Measurements from ENCODE around the gene RGS18.
"Not testable (repeated sequence)": the region's sequence is repeated elsewhere in the genome, so short reads cannot be mapped to it uniquely, and the experiment has no call there.

The RGS18 gene

DNA sequence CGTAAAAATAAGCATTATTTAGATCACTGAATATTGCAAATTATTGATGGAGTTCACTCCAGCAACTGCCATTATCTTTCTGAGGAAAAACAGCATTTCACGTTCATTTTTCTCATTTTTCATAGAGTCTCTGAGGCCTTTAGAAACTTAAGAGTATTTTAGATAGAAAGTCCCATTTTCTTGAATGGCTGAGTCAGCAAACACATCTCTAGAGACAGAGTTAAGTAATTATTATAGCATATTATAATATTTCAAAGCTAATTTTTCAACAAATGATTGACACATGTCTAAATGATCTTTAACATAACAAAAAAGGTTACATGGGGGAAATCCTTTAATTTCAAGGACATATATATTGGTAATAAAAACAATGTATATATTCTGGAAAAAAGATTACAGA, 31.8 kb downstream of the RGS18 start:
- Mint-ChIP-seq H3K4me3 (no peak overlapping the region), H3K4me1 (no peaks in the 10 kb centered on the region), H3K27me3 (no peaks in the 10 kb centered on the region), H3K27ac (no peak overlapping the region), H3K9me3 (no peaks in the 10 kb centered on the region)
- ATAC-seq = no peak
- DNase-seq = no peak

DNA sequence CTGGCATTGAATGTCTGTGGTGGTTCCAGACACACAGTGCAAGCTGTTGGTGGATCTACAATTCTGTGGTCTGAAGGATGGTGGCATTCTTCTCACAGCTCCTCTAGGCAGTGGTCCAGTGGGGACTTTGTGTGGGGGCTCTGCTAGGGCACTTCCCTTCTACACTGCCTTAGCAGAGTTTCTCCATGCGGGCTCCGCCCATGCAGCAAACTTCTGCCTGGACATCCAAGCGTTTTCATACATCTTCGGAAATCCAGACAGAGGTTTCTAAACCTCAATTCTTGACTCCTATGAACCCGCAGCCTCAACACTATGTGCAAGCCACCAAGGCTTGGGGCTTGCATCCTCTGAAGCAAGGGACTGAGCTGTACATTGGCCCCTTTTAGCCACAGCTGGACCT, 43.0 kb downstream of the RGS18 start:
- DNase-seq (no peak), ATAC-seq (no peak)
- Mint-ChIP-seq H3K9me3 (peaks cover 11 to 23% of the 10 kb centered on the region in 2 donors), H3K27ac (no peak overlapping the region), H3K4me3 (no peak overlapping the region), H3K4me1 (no peaks in the 10 kb centered on the region), H3K27me3 (no peaks in the 10 kb centered on the region)

DNA sequence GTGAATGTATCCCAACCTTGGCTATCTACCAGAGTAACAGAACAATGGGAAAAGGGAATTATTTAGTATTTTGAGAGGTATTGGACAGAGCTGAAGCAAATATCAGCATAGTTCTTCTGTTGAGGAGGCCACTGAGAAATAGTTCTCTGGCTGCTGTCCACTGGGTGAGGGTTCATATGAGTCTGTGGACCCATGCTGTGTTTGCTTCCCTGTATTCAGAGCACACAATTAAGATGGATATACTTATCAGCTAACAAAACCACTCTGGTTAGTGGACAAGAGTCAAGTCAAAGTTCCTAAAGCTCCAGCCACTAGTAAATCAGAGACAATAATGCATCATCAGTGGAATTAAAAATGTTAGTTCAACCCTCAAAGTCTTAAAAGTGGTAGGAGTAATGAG, 66.1 kb downstream of the RGS18 start:
- ATAC-seq = no peak
- no peaks in the 10 kb centered on the region for H3K4me1 Mint-ChIP-seq
- H3K9me3 Mint-ChIP-seq = peaks cover 3 to 5% of the 10 kb centered on the region in 2 donors
- H3K27ac Mint-ChIP-seq = no peak overlapping the region
- H3K4me3 Mint-ChIP-seq = no peak overlapping the region
- no peaks in the 10 kb centered on the region for H3K27me3 Mint-ChIP-seq
- DNase-seq = no peak

DNA sequence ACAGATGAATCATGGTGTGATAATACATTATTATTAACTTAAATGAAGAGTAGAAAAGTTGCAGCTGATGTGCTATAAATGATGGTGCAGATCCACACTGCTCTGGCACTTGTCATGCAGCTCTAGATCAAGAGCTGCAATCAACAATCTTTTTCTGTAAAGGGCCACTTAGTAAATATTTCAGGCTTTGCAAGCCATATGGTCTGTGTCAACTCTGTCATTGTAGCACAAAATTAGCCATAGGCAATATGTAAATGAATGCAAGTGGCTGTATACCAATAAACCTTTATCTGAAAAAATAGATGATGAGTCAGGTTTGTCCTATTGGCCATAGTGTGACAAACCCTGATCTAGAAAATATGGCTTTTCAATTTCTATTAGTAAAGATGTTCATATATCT, 66.6 kb downstream of the RGS18 start:
- Mint-ChIP-seq H3K27ac (no peak overlapping the region), H3K4me3 (no peak overlapping the region), H3K9me3 (peaks cover 3 to 5% of the 10 kb centered on the region in 2 donors), H3K27me3 (no peaks in the 10 kb centered on the region), H3K4me1 (no peaks in the 10 kb centered on the region)
- no peak for DNase-seq
- no peak for ATAC-seq

DNA sequence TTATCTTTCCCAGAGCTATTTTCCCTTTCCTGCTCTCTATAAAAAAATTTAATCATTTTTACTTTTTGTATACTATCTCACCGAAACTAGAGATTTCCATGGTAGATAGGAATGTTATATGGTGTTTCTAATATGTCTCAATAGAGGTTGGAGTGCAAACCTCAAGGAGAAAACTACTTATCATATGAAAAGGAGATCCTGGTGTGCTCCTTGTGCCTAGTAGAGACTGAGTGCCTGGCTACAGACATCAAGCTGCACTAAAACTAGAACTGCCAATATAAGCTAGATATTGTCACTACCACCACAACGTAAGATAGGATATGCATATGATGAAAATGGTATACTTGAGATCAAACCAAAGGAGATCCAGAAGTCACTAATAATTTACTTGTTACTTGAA, 67.0 kb downstream of the RGS18 start:
- Mint-ChIP-seq H3K27ac (no peak overlapping the region), H3K4me1 (no peaks in the 10 kb centered on the region), H3K27me3 (no peaks in the 10 kb centered on the region), H3K4me3 (no peak overlapping the region), H3K9me3 (peaks cover 3 to 5% of the 10 kb centered on the region in 2 donors)
- DNase-seq = no peak
- no peak for ATAC-seq

DNA sequence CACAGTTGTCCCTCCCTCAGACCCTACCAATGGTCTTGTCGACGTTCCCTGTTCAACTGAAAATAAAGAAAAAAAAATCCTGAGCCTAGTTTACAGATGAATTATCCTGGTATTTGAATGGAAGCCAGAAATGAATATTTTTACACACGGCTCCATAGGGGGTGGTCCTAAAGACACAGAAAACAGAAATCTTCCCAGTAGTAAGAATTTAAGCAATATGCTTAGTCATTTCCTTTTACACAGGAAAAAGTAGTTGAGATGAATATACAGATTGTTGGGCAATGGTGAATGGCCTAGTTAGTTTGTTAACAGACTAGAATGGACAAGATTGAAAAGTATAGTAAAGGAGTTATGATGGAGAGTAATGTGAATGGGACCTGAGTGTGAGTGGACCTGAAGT, 67.4 kb downstream of the RGS18 start:
- no peaks in the 10 kb centered on the region for H3K4me1 Mint-ChIP-seq
- DNase-seq (no peak), ATAC-seq (no peak)
- peaks cover under 1 to 3% of the 10 kb centered on the region in 2 donors for H3K9me3 Mint-ChIP-seq
- H3K4me3 Mint-ChIP-seq = no peak overlapping the region
- no peak overlapping the region for H3K27ac Mint-ChIP-seq
- no peaks in the 10 kb centered on the region for H3K27me3 Mint-ChIP-seq

DNA sequence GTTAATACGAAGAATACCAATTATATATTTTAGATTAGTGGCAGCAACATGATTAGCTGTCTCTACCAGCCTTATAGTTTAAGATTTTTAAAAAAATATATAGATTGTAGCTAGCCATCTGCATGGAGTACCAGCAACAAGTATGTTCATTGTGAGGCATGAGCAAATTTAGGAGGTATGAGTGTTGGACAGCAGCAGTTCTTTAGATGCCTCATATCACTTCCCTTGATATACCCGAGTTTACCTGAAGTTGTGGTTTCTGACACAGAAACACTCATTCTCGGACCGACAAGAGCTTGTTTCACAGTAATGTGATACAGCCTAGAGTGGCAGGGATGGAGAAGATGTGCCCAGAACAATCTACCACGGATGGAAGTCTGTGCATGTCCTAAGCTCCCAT, 69.1 kb downstream of the RGS18 start:
- Mint-ChIP-seq H3K27me3 (no peaks in the 10 kb centered on the region), H3K27ac (no peak overlapping the region), H3K9me3 (no peaks in the 10 kb centered on the region), H3K4me1 (no peaks in the 10 kb centered on the region), H3K4me3 (no peak overlapping the region)
- DNase-seq = no peak
- ATAC-seq = no peak

DNA sequence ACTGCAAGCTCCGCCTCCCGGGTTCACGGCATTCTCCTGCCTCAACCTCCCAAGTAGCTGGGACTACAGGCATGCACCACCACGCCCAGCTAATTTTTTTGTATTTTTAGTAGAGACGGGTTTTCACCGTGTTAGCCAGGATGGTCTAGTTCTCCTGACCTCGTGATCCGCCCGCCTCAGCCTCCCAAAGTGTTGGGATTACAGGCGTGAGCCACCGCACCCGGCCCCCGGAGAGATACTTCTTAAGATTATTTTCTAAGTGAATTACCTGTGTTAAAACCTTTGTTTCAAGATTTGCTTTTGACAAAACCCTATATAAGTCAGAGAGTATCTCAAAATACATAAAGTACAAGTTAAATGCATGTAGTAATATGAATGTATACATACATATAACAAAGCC, 69.7 kb downstream of the RGS18 start:
- not testable (repeated sequence) for H3K4me3 Mint-ChIP-seq, DNase-seq, ATAC-seq, H3K9me3 Mint-ChIP-seq, H3K27me3 Mint-ChIP-seq, H3K27ac Mint-ChIP-seq, H3K4me1 Mint-ChIP-seq

DNA sequence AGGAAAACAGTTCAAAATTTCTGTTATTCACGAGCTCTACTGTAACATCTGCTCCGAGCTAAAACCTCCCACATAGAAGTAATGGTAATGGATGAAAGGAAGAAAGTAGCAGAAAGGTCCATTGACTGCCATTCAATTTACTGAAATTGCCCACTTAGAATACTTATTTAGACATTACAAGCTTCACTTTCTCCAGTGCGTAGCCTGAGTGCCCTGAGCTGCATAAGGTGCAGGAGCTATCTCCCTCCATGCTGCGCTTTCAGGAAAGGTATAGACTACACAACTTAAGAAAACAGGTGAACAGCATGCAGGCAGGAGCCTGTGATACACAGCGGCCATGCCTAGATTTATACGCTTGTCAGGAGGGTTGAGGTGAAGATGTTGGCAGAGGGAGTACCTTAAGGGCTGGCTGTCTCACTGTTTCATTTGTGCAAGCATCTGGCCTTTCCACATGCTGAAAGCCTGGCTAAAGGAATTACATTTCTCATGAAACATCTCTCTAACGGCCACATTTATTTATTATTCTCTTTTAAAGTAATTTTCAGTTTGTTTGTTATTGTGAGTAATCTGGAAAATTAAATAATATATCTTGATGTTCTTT, 74.7 kb downstream of the RGS18 start:
- no peak overlapping the region for H3K27ac Mint-ChIP-seq

DNA sequence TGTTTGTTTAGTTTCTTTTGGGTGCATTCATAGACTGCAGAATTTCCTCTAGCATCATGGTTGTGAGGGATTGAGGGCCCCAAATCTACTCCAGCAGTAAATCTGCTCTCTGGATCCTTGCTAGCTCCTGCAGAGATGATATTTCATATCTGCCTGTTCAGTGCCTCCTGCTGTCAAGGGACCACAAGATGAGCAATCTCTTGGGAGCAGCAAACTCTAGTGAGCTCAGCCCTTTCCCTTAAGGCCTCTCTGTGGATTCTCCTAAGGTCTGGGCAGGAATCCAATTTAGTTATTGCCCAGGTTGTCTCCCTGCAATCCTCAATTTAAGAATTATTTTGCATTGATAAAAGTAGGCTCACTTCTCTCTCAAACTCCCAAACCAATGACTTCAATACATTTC, 76.9 kb downstream of the RGS18 start:
- H3K4me3 Mint-ChIP-seq = no peak overlapping the region
- ATAC-seq (no peak), DNase-seq (no peak)
- no peaks in the 10 kb centered on the region for H3K9me3 Mint-ChIP-seq
- H3K27me3 Mint-ChIP-seq = no peaks in the 10 kb centered on the region
- no peaks in the 10 kb centered on the region for H3K4me1 Mint-ChIP-seq
- no peak overlapping the region for H3K27ac Mint-ChIP-seq

More for the DNA sequence above, 74.7 kb downstream of the RGS18 start:
- Mint-ChIP-seq H3K9me3 (no peaks in the 10 kb centered on the region), H3K27me3 (no peaks in the 10 kb centered on the region), H3K4me1 (no peaks in the 10 kb centered on the region), H3K4me3 (no peak overlapping the region)
- DNase-seq = no peak
- ATAC-seq = no peak
